Large intestine (tissue), 3 donors: ENCODE data around the gene REELD1. TPM values are rescaled to one million over a fixed set of nuclear protein-coding genes. Genes with fewer than 3 reads are reported as not detected.

Source experiments
- DNase-seq, 2 donors: peaks; one replicate each; pipeline versions ENCODE4 v3.0.0 to v3.0.0-alpha.2; 2013
- H3K27ac ChIP-seq: one replicate; pipeline ENCODE4 v1.5.1; 2013; ENCODE audit warnings: low read length
- H3K27me3 ChIP-seq: 2 replicates; pipeline ENCODE4 v1.6.1; 2013; ENCODE audit warnings: low read length; ENCODE audit not compliant: control insufficient read depth, insufficient read depth
- H3K36me3 ChIP-seq: 2 replicates; pipeline ENCODE4 v1.6.1; 2013; ENCODE audit warnings: low read length; ENCODE audit not compliant: control insufficient read depth, insufficient read depth
- H3K4me1 ChIP-seq: one replicate; pipeline ENCODE4 v1.6.1; 2013; ENCODE audit warnings: low read length; ENCODE audit not compliant: control insufficient read depth, insufficient read depth
- H3K4me3 ChIP-seq: one replicate; pipeline ENCODE4 v1.5.1; 2013; ENCODE audit warnings: low read length
- H3K9me3 ChIP-seq: one replicate; pipeline ENCODE4 v1.6.1; 2013; ENCODE audit warnings: mild to moderate bottlenecking, low read depth, low read length, moderate library complexity; ENCODE audit not compliant: control insufficient read depth
- WGBS: methylation state at CpG from one replicate; pipeline ENCODE4 v1.1.5; 2013; ENCODE audit warnings: low lambda C conversion rate; ENCODE audit not compliant: insufficient coverage; 5-methylcytosine and 5-hydroxymethylcytosine counted together
- polyA plus RNA-seq: library from polyadenylated mRNA; unstranded; fragments of 120-200 nt; gene quantifications from one replicate; pipeline ENCODE4 v1.2.1, GENCODE V29; 2013

REELD1 gene
- polyA plus RNA-seq, 1 donor = 0.45 TPM

DNA sequence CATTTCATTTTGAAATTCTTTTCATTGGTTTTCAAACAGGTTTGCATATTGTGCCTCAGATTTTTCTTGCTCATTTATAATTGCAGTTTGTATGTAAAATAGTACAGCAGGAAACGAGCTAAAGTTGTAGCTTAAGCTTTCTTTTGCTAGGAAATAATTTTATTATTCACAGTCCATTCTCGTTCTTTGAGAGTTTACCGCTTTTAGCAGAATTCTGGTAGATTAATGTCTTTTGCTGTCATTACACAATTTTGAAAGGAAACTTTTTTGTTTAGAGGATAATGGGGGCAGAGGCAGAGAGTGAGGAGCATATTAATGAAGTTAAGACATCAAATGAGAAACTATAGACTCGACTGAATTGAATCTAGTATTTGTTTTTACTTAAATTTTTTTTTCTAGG, 28.3 kb upstream of the REELD1 start:
- peaks cover 46% of the 10 kb centered on the region for H3K36me3 ChIP-seq
- H3K27ac ChIP-seq = no peak overlapping the region
- H3K27me3 ChIP-seq = no peaks in the 10 kb centered on the region
- H3K4me3 ChIP-seq = no peak overlapping the region
- WGBS = 94% methylated on average over 3 of the region's 4 CpGs
- no peaks in the 10 kb centered on the region for H3K9me3 ChIP-seq
- DNase-seq = no peak
- no peaks in the 10 kb centered on the region for H3K4me1 ChIP-seq

DNA sequence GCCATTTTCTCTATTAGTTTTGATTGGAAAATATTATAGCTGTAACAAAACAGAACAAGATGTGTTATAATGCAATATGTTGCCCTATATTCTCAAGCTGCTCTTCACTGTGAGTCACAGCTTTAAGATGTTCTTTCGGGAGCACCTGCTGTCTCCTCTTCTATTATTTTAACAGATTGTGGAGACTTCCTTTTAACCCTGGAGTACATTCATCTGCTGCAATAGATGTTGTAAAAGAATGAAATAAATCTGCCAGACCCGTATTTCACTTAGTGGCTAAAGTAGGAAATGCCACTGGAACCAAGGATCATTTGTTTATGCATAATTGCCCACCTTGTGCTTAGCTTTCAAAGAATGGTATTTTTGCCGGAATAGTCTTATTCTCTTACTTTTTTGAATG, 27.7 kb upstream of the REELD1 start:
- no peak for DNase-seq
- Histone ChIP-seq H3K27me3 (no peaks in the 10 kb centered on the region), H3K9me3 (no peaks in the 10 kb centered on the region), H3K27ac (no peak overlapping the region), H3K4me3 (no peak overlapping the region), H3K36me3 (peaks cover 47% of the 10 kb centered on the region), H3K4me1 (peaks cover 4% of the 10 kb centered on the region)
- WGBS = 73% methylated on average over 2 of the region's 3 CpGs

DNA sequence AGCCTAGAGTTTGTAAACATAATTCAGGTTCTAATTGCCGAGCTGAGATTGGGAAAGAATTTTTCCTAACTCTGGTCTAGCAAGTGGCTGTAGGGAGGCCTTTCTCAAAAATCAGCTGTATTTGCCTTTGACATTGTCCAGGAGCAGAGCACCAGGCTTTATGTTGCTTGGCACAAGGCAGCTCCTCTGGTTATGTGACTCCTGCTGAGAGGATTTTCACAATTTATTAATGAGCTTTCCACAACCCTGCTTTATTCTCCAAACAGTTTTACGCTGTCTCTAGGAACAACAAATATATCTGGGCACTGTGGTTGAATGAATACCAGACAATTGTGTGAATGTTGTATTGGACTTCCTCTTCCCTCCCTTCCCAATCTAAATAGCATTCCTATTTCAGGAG, 23.9 kb upstream of the REELD1 start:
- peaks cover 12% of the 10 kb centered on the region for H3K4me1 ChIP-seq
- H3K27ac ChIP-seq = no peak overlapping the region
- no CpG with 5 or more reads among the region's 2 CpGs for WGBS

DNA sequence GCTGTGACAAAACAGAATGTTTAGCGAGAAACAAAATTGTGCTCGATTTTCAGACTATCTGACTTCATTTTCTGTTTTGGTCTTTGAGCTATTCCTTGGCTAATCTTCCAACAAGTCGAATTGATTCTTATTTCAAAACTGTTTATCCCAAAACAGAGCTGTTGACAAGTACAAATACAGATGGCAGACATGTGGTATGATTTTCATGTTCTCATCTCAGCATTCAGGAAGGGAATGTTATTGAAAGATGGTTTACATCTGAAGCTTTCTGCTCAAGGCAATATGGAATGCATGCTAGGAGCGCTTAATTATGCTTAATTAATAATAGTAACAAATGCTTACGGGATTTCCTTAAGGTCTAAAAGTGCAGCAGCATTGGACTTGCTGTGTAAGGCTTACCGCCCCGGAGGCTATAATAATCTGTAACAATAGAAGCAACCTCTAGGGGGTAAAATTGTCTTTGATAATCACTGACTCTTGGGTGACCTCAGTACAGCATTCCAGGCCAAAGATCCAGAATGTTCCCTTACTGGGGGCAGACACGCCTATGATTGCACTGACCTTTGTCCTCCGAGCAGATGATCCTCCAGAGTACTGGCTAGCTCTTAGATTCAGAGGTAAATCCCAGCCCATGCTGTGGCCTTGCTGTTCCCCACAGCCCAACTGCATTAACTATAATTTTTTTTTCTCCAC, 22.4 kb upstream of the REELD1 start:
- H3K27me3 ChIP-seq = no peaks in the 10 kb centered on the region
- H3K4me1 ChIP-seq = peaks cover 12% of the 10 kb centered on the region
- WGBS = no CpG with 5 or more reads among the region's 9 CpGs
- no peaks in the 10 kb centered on the region for H3K9me3 ChIP-seq
- peak; percentile 87 to 92 for DNase-seq
- H3K27ac ChIP-seq = peak overlapping the region; percentile 12
- H3K4me3 ChIP-seq = no peak overlapping the region
- peaks cover 24% of the 10 kb centered on the region for H3K36me3 ChIP-seq

More for the DNA sequence above, 23.9 kb upstream of the REELD1 start:
- no peak for DNase-seq
- H3K36me3 ChIP-seq = peaks cover 33% of the 10 kb centered on the region
- H3K9me3 ChIP-seq = no peaks in the 10 kb centered on the region
- H3K4me3 ChIP-seq = no peak overlapping the region
- H3K27me3 ChIP-seq = no peaks in the 10 kb centered on the region

DNA sequence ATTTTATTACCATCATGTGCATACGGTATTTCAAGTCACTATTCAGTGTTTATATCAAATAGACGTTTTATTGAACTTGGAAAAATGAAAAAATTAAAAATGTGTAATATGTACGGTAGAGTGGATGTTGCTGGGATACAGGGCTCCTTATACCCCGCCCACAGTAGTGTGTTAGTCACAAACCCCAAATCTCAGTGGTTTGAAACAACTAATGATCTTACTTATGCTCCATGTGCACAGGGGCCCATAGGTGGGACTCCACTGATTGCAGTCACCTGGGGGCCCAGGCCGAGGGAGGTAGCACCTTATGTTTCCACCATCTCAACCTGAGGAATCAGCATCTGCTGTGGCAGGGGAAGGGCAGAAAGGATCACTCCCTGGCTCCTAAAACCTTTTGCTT, 20.7 kb upstream of the REELD1 start:
- WGBS = no CpG with 5 or more reads among the region's 5 CpGs
- Histone ChIP-seq H3K27me3 (no peaks in the 10 kb centered on the region), H3K4me1 (peaks cover 12% of the 10 kb centered on the region), H3K36me3 (peaks cover 12% of the 10 kb centered on the region), H3K4me3 (no peak overlapping the region), H3K27ac (no peak overlapping the region), H3K9me3 (no peaks in the 10 kb centered on the region)
- no peak for DNase-seq

DNA sequence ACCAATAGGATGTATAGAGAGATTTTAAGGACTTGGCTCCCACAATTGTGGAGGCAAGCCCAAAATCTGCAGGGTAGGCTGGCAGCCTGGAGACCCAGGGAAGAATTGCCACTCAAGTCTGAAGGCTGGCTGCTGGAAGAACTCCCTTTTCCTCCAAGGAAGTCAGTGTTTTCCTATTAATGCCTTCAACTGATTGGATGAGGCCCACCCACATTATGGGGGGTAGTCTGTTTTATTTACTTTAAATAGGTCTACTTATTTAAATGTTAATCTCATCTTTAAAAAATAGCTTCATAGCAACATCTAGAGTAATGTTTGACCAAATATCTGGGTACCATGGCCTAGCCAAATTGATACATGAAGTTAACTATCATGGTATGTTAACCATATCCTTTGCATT, 20.1 kb upstream of the REELD1 start:
- Histone ChIP-seq H3K4me1 (peaks cover 12% of the 10 kb centered on the region), H3K36me3 (peaks cover 12% of the 10 kb centered on the region), H3K4me3 (no peak overlapping the region), H3K9me3 (no peaks in the 10 kb centered on the region), H3K27ac (no peak overlapping the region), H3K27me3 (no peaks in the 10 kb centered on the region)
- no peak for DNase-seq

DNA sequence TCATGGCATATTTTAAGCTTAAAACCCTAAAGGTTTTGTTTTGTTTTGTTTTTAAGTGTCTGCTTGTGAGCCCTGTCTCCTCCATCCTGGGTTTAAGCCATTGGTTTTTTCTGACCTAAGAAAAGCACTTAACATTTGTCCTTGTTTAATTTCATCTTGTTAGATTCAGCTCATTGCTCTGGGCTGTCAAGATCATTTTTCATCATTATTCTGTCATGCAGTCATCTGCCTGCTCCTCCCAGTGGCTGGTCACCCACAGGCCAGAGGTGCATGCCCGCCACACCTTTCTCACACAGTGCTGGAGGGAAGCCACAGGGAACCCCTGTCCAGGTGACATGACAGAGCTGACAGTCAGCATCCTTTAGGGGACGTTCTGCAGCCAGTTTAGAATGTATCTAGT, 11.7 kb upstream of the REELD1 start:
- Histone ChIP-seq H3K36me3 (no peaks in the 10 kb centered on the region), H3K9me3 (no peaks in the 10 kb centered on the region), H3K4me3 (no peak overlapping the region), H3K27me3 (no peaks in the 10 kb centered on the region), H3K4me1 (no peaks in the 10 kb centered on the region), H3K27ac (no peak overlapping the region)
- DNase-seq = no peak
- no CpG with 5 or more reads among the region's 2 CpGs for WGBS

DNA sequence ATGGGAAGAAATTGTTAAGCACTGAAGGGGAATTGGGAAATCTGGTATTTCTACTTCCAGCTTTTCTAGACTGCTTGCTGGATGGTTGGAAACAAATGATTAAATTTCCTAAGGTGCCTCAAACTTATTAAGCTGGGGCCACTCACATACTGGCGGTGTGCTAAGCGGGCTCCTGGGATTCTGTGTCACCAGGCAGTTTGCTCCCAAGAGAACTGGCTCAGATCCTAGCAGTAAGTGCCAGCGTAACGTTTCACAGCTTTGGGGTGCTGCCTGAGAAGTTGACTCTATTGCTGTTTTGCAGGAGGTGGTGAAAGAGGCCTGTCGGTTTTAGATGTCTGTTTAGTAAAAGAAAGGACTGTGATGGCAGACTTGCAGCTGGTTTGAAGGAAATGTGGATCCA, 6.9 kb upstream of the REELD1 start:
- no peaks in the 10 kb centered on the region for H3K4me1 ChIP-seq
- no peaks in the 10 kb centered on the region for H3K36me3 ChIP-seq
- no peaks in the 10 kb centered on the region for H3K27me3 ChIP-seq
- H3K4me3 ChIP-seq = no peak overlapping the region
- no CpG with 5 or more reads among the region's 5 CpGs for WGBS
- H3K9me3 ChIP-seq = no peaks in the 10 kb centered on the region
- H3K27ac ChIP-seq = no peak overlapping the region
- no peak for DNase-seq

DNA sequence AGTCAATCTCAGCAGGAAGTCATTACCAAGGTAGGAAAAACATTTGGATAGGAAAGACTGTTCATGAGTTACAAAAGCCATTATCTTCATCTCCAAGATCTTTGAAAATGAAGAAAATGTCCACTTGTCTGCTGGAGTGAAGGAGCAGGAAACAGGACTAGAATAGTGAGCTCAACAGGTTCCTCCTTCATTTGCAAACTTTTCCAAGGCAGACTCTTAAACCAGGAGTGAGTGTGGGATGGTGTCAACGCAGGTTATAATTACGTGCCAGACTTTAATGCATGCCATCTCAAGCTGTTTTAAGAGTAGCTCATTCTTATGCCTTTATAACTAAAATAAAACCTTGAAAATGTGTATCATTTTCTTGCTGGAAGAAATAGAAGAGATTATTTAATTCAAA, 3.4 kb upstream of the REELD1 start:
- Histone ChIP-seq H3K36me3 (no peaks in the 10 kb centered on the region), H3K9me3 (no peaks in the 10 kb centered on the region), H3K27me3 (no peaks in the 10 kb centered on the region), H3K4me1 (no peaks in the 10 kb centered on the region), H3K4me3 (no peak overlapping the region), H3K27ac (no peak overlapping the region)
- DNase-seq = no peak
- no CpG with 5 or more reads among the region's 2 CpGs for WGBS

DNA sequence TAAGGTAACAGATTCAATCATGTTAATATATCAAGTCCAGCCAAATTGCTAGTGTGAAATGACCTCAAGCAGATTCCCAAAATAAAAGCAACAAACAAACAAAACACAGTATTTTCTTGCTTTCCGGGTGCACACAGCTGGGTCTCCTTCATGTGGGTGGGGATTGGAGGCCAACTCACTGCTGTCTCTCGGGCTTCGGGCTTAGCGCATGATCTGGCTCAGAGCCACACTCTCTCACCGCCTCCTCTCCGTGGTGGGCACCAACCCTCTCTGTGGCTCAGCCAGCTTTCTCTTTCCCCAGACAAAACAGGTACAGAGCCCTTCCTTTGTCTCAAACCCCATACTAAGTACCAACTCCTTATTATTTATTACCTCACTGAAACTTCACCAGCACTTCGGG, 2.9 kb upstream of the REELD1 start:
- Histone ChIP-seq H3K9me3 (no peaks in the 10 kb centered on the region), H3K4me1 (no peaks in the 10 kb centered on the region), H3K4me3 (no peak overlapping the region), H3K27me3 (no peaks in the 10 kb centered on the region), H3K27ac (no peak overlapping the region), H3K36me3 (no peaks in the 10 kb centered on the region)
- no peak for DNase-seq
- WGBS = 60% methylated on average over 1 of the region's 7 CpGs

DNA sequence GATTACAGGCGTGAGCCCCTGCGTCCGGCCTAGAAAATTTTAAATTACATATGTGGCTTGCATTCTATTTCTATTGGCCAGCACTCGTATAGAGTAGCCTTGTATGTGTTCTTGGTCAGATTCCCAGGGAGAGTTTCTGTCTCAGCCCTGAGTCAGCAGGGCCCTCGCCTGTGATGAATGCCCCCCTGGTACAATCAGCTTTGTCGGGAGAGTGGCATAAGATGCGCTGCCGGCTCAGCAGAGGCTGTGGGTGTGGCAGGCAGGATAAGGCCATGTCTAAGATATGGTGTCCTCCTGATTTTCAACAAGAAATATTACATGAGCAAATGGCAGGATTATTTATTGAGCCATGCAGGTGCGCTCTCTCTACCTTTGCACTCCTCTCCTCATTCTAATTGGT, 1.6 kb upstream of the REELD1 start:
- Histone ChIP-seq H3K36me3 (no peaks in the 10 kb centered on the region), H3K4me1 (no peaks in the 10 kb centered on the region), H3K4me3 (no peak overlapping the region), H3K27ac (no peak overlapping the region), H3K27me3 (peaks cover 2% of the 10 kb centered on the region), H3K9me3 (no peaks in the 10 kb centered on the region)
- no CpG with 5 or more reads among the region's 9 CpGs for WGBS
- no peak for DNase-seq
